Dermis microvascular lymphatic vessel endothelial cell (primary cell): Measurements from ENCODE around the gene NDUFAF2. TPM values are rescaled to one million over a fixed set of nuclear protein-coding genes. Genes with fewer than 3 reads are reported as not detected.
"Not testable (repeated sequence)": the region's sequence is repeated elsewhere in the genome, so short reads cannot be mapped to it uniquely, and the experiment has no call there.

Experiments
- DNase-seq, 2 donors: peaks; one replicate each; pipeline versions ENCODE4 v3.0.0 to v3.0.0-alpha.2; 2010; ENCODE audit warnings: low read depth in 2 of 2
- total RNA-seq: library from RNA; depleted of rRNA; stranded (reverse); fragments of >200 nt; gene quantifications from 2 replicates; pipeline ENCODE4 v1.2.1, GENCODE V29; 2014

NDUFAF2 gene
- total RNA-seq, 1 donor from 2014 or later = 16.6 TPM

DNA sequence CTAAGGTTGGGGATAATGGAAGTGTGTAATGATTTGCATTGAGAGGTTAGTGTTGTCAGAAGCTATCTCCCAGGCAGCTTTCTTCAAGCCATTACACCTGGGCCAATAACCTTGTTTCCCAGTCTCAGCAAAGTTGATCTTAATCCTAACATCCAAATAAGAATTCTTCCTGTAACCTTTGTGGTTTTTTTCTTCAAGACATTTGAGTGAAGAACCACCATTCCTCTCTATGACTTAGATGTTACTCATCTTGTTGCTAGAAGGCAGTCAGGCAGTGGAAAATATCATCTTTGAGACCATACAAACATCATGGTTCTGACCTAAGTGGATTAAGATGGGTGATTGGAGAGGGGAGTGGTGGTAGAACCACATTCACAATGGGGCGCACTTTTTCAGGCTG is 103.5 kb downstream of the NDUFAF2 start:
- DNase-seq = peak in 1 of 2 donors; percentile 3

DNA sequence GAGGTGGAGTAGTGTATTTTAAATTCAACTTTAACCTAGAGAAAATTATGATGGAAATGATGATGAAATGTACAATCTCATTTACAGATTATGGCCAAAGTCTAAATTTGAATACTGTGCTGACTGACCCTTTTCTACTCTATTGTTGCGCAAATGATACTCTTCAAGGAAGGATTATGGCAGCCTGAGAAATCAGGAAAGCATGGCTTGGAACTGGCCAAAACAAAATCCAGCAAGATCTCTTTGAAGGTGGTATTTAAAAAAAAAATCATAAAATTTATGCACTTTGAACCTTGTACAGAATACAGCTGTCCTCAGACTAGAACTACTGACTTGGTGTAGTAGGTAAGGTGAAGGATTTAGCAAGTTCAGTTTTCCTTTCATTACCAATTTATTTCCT is 105.3 kb downstream of the NDUFAF2 start:
- no peak for DNase-seq

DNA sequence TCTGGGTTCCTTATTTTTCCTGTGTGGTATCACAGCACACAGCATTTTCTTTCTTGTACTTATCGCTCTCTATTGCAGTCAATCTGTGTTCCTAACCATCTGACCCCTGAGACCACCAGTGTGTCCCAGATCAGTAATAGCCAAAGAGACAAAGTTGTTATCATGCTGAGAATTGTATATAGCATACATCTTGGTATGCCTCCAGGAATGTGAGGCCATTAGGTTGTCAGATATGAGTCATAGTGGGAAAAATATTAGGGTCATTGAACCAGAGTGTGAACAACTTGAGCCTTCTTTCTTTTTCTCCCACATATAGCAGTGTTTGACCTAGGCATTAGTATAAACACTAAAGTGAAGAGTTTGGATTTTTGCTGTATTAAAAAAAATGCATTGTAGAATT is 106.3 kb downstream of the NDUFAF2 start:
- DNase-seq = peak in 1 of 2 donors; percentile 69

DNA sequence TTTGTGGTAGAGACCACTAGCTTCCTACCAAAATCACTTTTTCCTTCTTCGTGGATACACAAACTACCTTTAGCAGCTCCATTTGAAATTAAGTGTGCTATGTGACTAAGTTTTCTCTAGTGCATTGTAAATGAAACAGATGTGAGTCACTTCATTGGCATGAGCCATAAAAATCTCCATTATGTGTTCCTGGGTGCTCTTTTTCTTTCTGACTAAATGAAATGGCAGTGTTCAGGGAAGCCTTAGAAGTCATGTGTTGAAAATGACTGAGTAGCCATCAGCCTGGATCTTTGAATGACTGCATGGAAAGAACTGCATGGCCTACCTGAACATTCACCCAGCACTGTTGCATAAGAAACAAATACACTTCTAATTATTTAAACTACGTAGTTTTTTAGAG is 107.9 kb downstream of the NDUFAF2 start:
- DNase-seq = no peak

DNA sequence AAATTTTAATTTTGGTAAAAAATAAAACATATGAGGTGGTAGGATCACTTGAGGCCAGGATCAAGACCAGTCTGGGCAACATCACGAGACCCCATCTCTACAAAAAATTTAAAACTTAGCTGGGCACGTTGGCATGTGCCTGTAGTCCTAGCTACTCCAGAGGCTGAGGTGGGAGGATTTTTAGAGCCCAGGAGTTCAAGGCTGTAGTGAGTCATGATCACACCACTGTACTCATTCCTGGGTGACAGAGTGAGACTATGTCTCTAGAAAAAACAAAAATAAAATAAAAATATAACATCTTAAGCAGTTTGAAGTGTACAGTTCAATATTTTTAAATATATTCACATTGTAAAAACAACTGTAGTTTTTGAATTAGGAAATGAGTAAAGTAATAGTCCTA is 108.9 kb downstream of the NDUFAF2 start:
- DNase-seq = no peak

DNA sequence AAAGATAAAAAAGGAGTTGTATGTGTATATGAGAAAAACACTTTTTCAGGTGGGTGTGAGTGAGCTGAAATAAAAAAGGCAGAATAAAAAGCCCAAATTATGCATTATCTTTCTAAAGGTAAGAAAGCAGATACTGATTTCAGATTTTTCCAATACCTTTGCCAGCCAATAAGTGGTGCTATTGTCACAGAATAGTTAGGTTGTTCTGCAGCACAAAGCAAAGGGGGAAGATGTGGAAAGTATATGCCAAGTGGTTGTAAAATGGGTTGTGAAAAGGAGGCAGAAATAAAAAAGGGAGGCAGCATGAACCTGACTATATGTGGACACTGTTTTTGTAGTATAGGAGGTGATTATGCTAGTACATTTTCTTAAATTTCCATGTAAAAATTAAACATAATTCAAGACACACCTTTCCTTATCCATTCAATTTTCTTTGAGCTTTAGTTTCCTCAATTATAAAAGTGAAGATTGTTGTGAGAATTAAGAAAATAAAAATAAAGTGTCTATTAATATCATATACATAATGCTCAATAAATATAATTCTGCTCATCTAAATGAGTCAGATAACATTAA is 110.5 kb downstream of the NDUFAF2 start:
- DNase-seq = peak; percentile 51 to 68

DNA sequence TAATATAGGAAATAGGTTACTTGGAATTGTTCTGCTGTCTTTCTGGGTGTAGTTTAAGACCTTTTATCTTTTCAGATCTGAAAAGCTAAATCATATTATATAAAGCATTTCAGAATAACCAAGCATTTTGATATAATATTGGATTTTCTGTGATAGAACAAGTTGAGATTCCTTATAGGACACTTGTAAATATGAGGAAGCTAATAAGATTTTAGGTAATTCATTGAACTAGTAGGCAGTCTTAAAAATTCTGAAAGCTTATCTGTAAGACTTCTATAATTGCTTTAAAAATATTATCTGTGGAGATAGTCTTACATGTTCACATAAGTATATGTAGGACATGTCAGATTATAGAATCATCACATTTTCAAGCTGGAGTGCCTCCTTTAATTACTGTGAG is 114.5 kb downstream of the NDUFAF2 start:
- no peak for DNase-seq

DNA sequence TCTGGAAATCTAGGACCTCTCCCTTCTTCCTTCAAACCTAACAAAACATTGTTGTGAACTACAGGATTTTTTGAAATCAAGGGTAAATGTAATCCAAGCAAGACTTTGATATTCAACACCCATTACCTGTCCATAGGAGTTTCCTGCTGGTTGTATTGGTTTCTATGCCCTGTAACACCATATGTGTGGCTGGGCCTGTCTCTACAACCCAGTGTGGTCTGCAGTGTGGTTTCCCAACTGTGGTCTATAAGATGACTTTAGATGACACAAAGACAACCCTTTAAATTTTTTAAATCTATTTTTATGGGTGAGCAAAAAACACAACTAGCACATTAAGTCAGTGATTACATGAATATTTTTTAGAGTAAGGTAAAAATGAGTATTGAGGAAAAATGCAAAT is 124.1 kb downstream of the NDUFAF2 start:
- no peak for DNase-seq

DNA sequence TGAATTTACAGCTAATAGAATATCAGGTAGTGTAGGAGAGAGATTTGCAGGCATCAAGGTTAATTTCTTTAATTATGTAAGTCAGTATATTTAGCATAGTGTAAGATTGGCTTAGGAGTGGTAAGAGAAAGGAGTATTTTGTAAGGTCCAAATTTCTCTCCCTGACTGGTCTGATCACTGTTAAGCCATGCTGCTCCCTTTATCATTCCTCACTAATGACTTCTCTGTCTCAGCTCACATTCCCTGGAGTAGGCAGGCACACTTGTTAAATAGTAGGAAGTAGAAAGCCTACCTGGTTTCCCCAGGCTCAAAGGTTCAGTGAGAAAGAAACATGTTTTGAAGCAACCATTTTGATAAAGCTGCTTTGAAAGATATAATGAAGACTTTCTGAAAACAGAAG is 126.5 kb downstream of the NDUFAF2 start:
- no peak for DNase-seq

DNA sequence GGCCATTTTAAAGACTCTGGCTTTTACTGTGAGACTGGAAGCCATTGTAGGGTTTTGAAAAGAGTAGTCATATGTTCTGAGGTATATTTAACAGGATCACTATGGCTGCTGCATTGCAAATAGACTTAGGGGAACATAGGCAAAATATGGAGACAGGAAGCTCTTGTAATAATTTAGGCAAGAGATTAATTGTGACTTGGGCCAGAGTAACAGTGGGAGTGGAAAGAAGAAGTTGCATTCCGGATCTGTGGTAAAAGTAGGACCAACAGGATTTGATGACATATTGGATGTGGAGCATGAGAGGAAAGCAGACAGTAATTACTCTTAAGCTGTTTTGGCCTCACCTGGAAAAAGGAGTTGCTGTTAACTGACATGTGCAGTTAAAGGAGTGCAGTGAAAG is 131.6 kb downstream of the NDUFAF2 start:
- DNase-seq = no peak

DNA sequence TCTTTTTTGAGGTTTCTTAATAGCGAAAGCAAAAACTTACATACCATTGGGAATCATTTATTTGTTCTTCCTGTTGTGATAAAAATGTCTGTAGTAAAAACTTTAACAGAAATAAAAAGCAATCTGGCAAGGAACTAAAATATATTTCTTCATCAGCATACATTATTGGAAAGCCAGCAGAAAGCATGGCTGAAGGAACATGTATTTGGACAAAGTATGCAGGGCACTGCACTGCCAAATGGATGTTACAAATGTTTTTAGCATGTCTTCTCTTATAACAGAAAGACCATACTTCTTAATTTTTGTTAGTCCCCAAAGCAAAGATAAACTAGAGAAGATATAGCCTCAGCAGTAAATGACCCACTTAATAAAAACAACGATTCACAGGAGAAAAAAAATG is 136.7 kb downstream of the NDUFAF2 start:
- DNase-seq = no peak

DNA sequence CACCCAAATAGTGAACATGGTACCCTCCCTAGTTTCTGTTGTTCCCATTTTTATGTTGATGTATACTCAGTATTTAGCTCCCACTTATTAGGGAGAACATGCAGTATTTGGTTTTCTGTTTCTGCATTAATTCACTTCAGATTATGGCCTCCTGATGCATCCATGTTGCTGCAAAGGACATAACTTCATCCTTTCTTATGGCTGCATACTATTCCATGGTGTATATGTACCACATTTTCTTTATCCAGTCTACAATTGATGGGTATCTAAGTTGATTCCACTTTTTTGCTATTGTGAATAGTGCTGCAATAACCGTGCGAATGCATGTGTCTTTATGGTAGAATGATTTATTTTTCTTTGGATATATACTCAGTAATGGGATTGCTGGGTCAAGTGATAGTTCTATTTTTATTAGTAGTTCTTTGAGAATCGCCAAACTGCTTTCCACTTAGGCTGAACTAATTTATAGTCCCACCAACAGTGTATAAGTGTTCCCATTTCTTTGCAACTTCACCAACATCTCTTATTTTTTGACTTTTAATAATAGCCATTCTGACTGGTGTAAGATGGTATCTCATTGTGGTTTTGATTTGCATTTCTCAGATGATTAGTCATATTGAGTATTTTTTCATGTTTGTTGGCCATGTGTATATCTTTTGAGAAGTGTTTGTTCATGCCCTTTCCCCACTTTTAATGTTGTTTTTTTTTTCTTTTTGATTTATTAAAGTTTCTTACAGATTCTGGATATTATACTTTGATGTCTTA is 137.7 kb downstream of the NDUFAF2 start:
- DNase-seq = no peak

DNA sequence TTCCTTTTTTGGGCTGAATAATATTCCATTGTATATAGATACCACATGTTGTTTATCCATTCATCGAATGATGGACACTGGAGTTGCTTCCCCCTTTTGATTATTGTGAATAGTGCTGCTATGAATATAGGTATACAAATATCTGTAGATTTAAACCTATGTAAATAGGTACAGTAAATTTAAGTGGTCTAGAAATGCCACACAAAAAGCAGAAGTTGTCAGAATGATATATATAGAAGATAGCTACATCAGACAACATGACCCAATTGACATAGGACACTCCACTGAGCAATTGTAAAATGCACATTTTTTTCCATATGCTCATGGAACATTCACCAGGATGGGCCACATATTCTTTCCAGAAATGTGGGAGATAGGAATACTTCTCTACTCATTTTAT is 139.7 kb downstream of the NDUFAF2 start:
- no peak for DNase-seq

DNA sequence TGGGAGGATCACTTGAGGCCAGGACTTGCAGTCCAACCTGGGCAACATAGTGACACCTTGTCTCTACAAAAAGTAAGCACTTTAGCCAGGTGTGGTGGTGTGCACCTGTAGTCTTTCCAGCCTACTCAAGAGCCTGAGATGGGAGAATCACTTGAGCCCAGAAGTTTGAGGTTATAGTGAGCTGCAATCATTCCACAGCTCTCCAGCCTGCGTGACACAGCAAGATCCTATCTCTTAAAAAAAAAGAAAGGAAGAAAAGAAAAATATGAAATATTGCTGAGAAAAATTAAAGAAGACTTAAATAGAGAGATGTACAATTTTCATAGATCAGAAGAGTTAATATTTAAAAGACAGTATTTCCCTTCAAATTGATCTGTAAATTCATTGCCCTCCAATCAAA is 140.9 kb downstream of the NDUFAF2 start:
- no peak for DNase-seq

DNA sequence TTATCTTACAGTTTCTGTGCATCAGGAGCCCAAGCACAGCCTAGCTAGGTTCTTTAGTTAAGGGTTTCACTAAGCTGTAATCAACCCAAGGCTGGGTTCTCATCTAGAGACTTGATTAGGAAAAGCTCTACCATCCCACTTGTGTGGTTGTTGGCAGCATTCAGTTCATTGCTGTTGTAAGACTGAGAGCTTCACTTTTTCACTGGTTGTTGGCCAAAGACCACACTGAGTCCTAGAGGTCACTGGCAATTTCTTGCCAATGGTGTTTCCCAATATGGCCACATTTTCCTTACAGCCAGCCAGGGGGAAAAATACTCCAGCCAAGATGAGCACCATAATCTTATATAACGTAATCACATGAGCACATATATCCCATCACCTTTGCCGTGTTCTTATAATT is 142.9 kb downstream of the NDUFAF2 start:
- DNase-seq = no peak

DNA sequence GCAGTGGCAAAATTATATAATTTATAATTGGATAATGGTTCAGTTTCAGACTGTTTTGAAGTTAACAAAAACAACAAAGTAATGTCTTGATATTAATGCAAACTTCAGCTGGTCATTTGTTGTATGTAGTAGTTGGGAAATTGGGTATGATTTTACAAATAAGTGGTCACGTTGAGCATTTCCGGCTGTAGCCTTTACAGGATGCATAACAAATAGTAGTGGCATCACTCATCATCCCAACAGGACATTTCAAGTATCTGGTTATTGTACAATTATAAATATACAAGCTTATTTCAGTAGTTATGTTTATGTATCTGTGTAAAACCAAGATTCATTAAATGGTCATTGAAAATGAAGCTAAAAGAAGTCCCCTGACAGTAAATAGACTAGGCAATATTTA is 144.3 kb downstream of the NDUFAF2 start:
- peak in 1 of 2 donors; percentile 40 for DNase-seq

DNA sequence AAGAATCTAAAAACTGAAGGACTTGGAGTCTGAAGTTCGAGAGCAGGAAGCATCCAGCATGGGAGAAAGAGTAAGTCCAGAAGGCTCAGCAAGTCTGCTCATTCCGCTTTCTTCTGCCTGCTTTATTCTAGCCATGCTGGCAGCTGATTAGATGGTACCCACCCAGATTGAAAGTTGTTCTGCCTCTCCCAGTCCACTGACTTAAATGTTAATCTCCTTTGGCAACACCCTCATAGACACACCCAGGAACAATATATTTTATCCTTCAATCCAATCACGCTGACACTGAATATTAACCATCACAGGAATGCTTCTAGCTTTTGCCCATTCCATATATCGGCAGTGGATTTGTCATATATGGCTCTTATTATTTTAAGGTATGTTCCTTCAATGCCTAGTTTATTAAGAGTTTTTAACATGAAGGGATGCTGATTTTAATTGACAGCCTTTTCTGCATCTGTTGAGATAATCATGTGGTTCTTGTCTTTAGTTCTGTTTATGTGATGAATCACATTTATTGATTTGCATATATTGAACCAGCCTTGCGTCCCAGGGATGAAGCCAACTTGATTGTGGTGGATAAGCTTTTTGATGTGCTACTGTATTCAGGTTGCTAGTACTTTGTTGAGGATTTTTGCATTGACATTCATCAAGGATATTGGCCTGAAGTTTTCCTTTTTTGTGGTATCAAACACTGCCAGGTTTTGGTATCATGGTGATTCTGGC is 148.2 kb downstream of the NDUFAF2 start:
- not testable (repeated sequence) for DNase-seq

DNA sequence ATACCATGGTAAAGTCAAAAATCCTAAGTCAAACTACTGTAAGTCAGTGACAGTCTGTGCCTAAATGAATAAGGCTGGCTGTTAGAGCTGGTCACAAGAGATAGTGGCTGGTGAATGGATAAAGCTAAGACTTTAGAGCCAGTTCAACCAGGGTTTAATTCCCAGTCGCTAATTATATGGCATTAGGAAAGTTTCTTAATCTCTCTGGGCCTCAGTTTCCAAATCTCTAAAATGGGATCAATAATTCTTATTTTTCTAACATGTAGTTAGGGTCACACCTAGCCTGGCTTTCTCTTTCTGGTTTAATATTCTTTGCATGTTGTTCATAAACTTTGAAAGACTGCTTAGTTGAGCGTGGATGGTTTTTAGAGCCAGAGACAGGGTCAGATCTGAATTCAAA is 152.5 kb downstream of the NDUFAF2 start:
- no peak for DNase-seq

DNA sequence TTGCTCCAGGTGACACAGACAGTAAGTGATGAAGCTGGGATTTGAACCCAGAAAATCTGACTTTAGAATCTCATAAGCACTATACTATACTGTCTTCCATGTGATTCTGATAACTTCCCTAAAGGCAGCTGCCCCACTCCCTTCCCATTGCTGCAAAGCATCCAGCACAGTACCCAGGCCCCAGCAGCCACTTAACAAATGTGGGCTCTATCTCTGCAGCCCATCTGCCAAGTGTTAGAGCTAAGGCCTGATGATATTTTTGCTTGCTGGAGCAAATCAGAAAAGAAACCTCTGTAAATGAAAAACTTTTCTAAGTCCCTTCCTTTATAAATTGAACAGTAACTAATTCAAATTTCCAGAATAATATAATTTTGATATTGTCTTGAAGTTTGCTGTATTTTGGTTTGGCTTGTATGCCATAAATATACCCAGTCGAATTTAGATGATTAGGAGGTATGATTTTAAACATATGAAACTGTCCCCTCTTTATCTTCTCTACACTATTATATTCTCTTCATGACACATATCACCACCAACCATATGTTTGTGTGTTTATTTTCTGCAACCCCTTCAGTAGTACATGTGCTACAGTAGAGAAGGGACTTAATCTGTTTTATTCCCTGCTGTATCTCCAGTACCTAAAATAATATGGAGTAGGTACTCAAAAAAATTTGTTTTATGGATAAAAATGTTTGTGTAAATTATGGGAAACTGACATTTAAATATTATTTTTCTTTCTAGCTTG is 153.4 kb downstream of the NDUFAF2 start:
- DNase-seq = no peak

DNA sequence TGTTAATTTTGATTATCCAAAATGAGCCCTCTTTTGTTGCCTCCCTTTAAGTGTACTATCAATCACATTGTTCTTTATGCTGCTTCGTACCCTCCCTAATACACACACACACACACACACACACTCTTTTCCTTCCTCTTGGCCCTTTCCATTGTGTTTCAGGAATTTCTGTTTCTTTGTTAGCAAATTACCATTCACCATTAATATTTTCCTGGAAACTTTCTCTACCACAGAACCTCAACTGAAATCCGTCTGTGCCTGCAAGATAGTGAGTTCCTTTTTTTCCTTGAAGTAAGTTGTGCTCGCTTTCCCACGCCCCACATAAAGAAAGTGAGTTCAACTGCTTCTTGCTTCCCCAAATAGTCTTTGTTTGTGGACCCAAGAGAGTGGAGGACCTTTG is 155.4 kb downstream of the NDUFAF2 start:
- peak; percentile 46 to 85 for DNase-seq

DNA sequence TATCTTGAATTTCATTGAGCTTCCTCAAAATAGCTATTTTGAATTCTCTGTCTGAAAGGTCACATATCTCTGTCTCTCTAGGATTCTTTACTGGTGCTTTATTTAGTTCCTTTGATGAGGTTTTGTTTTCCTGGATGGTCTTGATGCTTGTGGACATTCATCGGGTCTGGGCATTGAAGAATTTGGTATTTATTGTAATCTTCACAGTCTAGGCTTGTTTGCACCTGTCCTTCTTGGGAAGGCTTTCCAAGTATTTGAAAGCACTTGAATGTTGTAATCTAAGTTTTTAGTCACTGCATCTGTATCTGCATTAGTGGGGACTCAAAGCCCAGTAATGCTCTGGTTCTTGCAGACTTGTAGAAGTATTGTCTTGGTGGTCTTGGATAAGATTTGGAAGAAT is 169.4 kb downstream of the NDUFAF2 start:
- DNase-seq = no peak

DNA sequence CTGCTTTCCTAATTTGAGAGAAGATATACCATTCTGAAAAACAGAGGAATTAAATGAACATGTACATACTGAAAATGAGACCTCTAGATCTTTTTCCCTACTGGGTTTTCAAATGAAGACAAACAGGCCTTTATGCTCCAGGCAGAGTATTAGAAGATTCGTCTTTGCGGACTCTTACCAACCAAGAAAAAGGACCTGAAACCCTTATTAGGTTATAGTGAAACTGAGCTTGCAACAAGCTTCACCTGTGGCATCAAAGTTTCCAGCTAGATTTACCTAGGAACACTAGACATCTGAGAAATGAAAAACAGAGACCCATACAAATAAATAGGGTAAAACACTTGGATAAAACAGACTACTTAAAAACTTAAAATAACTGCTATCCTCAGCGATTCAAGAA is 171.0 kb downstream of the NDUFAF2 start:
- DNase-seq = no peak
